Measurements from ENCODE around the gene KCNE4.

GRCh38 chr2:223039618-223040017, 12.4 kb upstream of the KCNE4 start:
- TF ChIP-seq, protein P1, sequence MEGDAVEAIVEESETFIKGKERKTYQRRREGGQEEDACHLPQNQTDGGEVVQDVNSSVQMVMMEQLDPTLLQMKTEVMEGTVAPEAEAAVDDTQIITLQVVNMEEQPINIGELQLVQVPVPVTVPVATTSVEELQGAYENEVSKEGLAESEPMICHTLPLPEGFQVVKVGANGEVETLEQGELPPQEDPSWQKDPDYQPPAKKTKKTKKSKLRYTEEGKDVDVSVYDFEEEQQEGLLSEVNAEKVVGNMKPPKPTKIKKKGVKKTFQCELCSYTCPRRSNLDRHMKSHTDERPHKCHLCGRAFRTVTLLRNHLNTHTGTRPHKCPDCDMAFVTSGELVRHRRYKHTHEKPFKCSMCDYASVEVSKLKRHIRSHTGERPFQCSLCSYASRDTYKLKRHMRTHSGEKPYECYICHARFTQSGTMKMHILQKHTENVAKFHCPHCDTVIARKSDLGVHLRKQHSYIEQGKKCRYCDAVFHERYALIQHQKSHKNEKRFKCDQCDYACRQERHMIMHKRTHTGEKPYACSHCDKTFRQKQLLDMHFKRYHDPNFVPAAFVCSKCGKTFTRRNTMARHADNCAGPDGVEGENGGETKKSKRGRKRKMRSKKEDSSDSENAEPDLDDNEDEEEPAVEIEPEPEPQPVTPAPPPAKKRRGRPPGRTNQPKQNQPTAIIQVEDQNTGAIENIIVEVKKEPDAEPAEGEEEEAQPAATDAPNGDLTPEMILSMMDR (IDR thresholded peaks at IDR 0.05), result no peak
- TF ChIP-seq ZFX (IDR thresholded peaks at IDR 0.05; ENCODE audit: borderline replicate concordance), result no peak
